ENCODE measurements around the gene SLC13A2. TPM values are rescaled to one million over a fixed set of nuclear protein-coding genes. Genes with fewer than 3 reads are reported as not detected.

Gene SLC13A2
- polyA plus RNA-seq, 3 donors, result not detected

- H3K4me2 ChIP-seq (replicated peaks; ENCODE audit: extremely low read depth, low read length, poor library complexity, severe bottlenecking), result no peak overlapping the region
- H3K4me3 ChIP-seq (replicated peaks in 1 of 3; ENCODE audit: low read depth in 2 of 3, low read length in 3 of 3), result no peak overlapping the region
- H3K79me2 ChIP-seq (ENCODE audit: insufficient read depth, low read length), result no peaks in the 10 kb centered on the region
- peaks cover 0 to 8% (median 4%) of the 10 kb centered on the region in 3 donors for H3K27me3 Mint-ChIP-seq (ENCODE audit: low read depth in 3 of 3)
- no peaks in the 10 kb centered on the region for H3K36me3 ChIP-seq (replicated peaks in 1 of 2; ENCODE audit: control insufficient read depth in 1 of 2, insufficient read depth in 2 of 2, low read length in 2 of 2)
- no peaks in the 10 kb centered on the region for H3K4me1 Mint-ChIP-seq
- H2AFZ ChIP-seq (ENCODE audit: insufficient read depth, low read depth, low read length, poor library complexity, severe bottlenecking), result no peak overlapping the region
- DNase-seq, result no peak
- H3K4me3 Mint-ChIP-seq, result no peak overlapping the region
- no peaks in the 10 kb centered on the region for H4K20me1 ChIP-seq (ENCODE audit: insufficient read depth, low read length)
- peak overlapping the region in 1 of 7 donors; percentile 57 for H3K27ac Mint-ChIP-seq
- no peak for TF ChIP-seq CTCF (IDR thresholded peaks at IDR 0.05)
- no peak overlapping the region for H3K27ac ChIP-seq (ENCODE audit: low read depth in 1 of 2, low read length in 2 of 2)
- 92% methylated on average over 2 of the region's 4 CpGs for WGBS (ENCODE audit: insufficient coverage)
- no peaks in the 10 kb centered on the region for H3K9me3 ChIP-seq (replicated peaks in 1 of 2; ENCODE audit: control insufficient read depth in 1 of 2, insufficient read depth in 1 of 2, low read length in 2 of 2)
- H3K27me3 ChIP-seq (ENCODE audit: control insufficient read depth in 2 of 2, insufficient read depth in 2 of 2, low read length in 2 of 2), result no peaks in the 10 kb centered on the region
- intact Hi-C loops (cut with micrococcal nuclease), result loop anchor here in 1 of 2 donors (2.0 kb wide), 1 partner anchor 45 kb away; no protein-coding TSS in a partner anchor
- no peak overlapping the region for H3K9ac ChIP-seq (ENCODE audit: insufficient read depth, low read length, poor library complexity, severe bottlenecking)
- no peaks in the 10 kb centered on the region for H3K4me1 ChIP-seq (ENCODE audit: control insufficient read depth in 1 of 2, insufficient read depth in 2 of 2, low read length in 2 of 2)
- H3K36me3 Mint-ChIP-seq, result peaks cover 0 to 5% of the 10 kb centered on the region in 2 donors
- no peaks in the 10 kb centered on the region for H3K9me3 Mint-ChIP-seq
These were observed 66.8 kb downstream of the SLC13A2 start for GRCh38 chr17:28540231-28540630.

GRCh38 chr17:28541439-28541838 lies 68.0 kb downstream of the SLC13A2 start:
- intact Hi-C loops (cut with micrococcal nuclease), result loop anchor here in 1 of 2 donors (2.0 kb wide), 1 partner anchor 47 kb away; no protein-coding TSS in a partner anchor
- Mint-ChIP-seq H3K4me1 (no peaks in the 10 kb centered on the region), H3K9me3 (no peaks in the 10 kb centered on the region), H3K36me3 (peaks cover 11 to 13% of the 10 kb centered on the region in 2 donors), H3K4me3 (no peak overlapping the region), H3K27me3 (ENCODE audit: low read depth in 3 of 3) (peaks cover 0 to 8% (median 0%) of the 10 kb centered on the region in 3 donors), H3K27ac (no peak overlapping the region)
- Histone ChIP-seq H2AFZ (ENCODE audit: insufficient read depth, low read depth, low read length, poor library complexity, severe bottlenecking) (no peak overlapping the region), H4K20me1 (ENCODE audit: insufficient read depth, low read length) (no peaks in the 10 kb centered on the region), H3K4me3 (replicated peaks in 1 of 3; ENCODE audit: low read depth in 2 of 3, low read length in 3 of 3) (no peak overlapping the region), H3K4me2 (replicated peaks; ENCODE audit: extremely low read depth, low read length, poor library complexity, severe bottlenecking) (no peak overlapping the region), H3K27me3 (ENCODE audit: control insufficient read depth in 2 of 2, insufficient read depth in 2 of 2, low read length in 2 of 2) (no peaks in the 10 kb centered on the region), H3K79me2 (ENCODE audit: insufficient read depth, low read length) (no peaks in the 10 kb centered on the region), H3K9me3 (replicated peaks in 1 of 2; ENCODE audit: control insufficient read depth in 1 of 2, insufficient read depth in 1 of 2, low read length in 2 of 2) (no peaks in the 10 kb centered on the region), H3K9ac (ENCODE audit: insufficient read depth, low read length, poor library complexity, severe bottlenecking) (no peak overlapping the region), H3K36me3 (replicated peaks in 1 of 2; ENCODE audit: control insufficient read depth in 1 of 2, insufficient read depth in 2 of 2, low read length in 2 of 2) (peaks cover 2 to 8% of the 10 kb centered on the region in 2 donors), H3K4me1 (ENCODE audit: control insufficient read depth in 1 of 2, insufficient read depth in 2 of 2, low read length in 2 of 2) (no peaks in the 10 kb centered on the region), H3K27ac (ENCODE audit: low read depth in 1 of 2, low read length in 2 of 2) (no peak overlapping the region)
- DNase-seq, result no peak
- 100% methylated on average over 2 of the region's 4 CpGs for whole genome bisulfite sequencing (ENCODE audit: insufficient coverage)
- no peak for TF ChIP-seq CTCF (IDR thresholded peaks at IDR 0.05)
